Activated CD4-positive, alpha-beta T cell treated with anti-CD3 and anti-CD28 coated beads, Interleukin-2, amount 50 U/mL, for 24 hours (primary cell): ENCODE measurements around the gene UTP15.

Experiments
- DNase-seq, 2 donors: peaks; one replicate each; pipeline ENCODE4 v3.0.0-alpha.2; 2020; ENCODE audit warnings: low read depth in 1 of 2, low spot score in 1 of 2

The UTP15 gene

DNA sequence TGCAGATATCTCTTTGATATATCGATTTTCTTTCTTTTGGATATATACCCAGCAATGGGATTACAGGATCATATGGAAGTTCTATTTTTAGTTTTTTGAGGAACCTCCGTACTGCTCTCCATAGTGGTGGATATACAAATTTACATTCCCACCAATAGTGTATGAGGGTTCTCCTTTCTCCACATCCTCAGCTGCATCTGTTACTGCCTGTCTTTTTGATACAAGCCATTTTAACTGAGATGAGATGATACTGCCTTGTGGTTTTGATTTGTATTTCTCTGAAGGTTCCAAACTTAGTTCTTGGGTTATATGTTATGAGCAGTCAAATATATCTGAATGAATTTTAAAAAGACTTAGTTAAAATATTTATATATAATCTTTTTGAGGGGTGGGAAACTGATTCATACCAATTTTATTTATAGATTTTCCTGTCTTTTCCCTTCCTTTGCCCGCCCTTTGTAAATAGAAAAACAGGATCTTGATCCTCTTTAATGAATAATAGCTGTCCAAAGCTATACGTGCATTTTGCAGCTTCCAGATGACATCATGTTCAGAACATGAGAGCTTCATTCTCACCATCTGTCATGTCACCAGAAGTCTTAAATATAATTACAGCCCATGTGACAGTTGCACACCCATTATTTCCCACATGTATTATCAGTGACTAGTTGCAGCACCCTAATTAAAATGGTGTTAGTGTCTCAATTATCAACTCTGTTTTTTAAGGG is 54.2 kb downstream of the UTP15 start:
- no peak for DNase-seq

DNA sequence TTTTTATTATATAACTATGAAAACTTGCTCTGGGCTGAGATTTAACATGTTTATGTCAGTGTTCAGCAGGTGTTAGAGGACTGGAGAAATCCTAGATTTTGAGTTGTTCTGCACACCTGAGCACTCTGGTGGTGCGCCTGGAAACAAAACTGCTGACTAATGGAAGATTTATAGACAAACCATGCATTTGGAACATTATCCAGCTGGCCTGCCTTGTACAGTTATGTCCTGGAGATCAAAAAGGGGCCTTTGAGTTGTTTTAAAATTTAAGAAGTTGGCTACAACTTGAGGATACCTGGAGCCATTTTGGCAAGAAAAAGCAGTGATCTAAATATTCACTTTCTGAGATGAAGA is 54.8 kb downstream of the UTP15 start:
- DNase-seq, result no peak

DNA sequence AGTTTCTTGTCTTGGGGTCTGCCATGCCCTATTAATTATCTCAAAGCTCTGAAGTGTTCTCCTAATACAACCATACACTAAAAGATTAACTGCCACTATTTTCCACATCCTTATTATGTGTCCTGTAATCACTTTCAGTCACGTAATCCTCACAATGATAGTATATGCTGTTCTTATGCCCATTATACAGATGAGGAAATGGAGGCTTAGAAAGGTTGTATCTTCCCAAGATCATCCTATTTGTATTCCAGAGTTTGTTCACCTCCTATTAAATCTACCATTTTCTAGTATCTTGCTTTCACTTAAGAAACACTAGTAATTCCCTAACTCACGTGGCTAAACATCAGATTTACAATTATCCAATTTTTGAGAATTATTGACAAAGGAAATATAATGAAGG is 57.5 kb downstream of the UTP15 start:
- no peak for DNase-seq

DNA sequence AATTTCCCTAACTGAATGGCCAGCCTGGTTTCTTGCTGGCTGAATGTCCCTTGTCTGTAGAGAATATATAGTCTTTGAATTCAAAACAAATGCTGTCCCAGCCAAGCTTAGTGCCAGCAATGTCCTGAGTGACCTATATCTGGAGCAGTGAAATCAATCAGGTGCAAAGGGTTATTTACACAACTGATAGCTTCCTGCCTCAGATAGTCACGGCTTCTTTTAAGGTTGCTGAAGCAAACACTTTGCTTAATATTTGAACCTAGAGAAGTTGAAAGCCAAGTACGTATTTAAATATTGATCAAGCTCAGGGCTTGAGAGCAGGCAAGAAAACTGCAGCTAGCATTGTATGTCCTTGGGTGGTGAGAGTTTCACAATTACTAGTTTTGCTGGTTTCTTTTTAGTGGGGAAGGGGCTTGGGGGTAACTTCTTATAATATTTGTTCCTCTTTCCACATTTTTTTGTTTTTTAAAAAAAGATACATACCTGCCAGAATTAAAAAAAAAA is 58.4 kb downstream of the UTP15 start:
- DNase-seq, result no peak

DNA sequence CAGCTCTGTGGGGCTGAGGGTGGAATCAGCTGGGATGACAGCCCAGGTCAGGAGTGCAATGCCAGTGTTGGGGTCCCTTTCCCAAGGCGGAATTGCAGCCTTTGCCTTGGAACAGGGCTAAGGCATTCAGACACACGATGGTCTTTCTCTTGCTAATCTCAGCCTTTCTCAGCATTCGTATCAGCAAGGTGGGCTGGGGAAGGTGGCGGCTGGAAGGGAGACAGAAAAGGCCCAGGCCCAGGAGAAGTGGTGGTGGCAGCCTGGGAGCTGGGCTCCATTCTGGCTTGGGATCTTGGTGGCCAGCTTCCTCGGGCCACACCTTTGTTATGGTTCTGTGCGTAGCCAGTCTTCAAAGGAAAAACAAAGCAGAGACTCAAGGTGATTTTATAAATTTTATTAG is 59.3 kb downstream of the UTP15 start:
- DNase-seq, result no peak

DNA sequence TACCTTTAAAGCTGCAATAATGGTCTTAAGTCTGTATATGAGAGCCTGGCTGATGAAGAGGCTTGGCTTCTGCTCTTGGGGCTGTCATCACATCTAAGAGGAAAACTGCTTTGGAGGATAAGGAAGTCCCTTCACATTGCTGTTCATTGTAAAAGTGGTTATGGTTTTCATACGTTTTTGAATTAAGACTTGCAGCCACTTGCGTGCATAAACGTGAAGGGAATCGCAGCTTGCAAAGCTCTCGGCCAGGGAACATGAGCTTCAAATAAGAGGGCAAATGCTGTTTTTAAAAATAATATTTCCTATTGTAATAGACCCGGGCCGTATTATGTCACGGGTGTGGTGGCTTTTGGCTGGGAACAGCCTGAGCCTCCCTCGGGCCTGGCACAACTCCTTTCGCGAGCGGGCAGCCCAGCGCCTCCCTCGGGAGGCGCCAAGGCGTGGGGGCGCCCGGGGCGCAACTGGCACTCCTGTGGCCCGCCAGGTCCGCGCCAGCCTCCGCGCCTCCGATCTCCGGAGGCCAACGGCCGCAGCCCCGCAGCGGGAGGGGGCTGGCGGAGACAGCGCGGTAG is 59.9 kb downstream of the UTP15 start:
- DNase-seq, result no peak

DNA sequence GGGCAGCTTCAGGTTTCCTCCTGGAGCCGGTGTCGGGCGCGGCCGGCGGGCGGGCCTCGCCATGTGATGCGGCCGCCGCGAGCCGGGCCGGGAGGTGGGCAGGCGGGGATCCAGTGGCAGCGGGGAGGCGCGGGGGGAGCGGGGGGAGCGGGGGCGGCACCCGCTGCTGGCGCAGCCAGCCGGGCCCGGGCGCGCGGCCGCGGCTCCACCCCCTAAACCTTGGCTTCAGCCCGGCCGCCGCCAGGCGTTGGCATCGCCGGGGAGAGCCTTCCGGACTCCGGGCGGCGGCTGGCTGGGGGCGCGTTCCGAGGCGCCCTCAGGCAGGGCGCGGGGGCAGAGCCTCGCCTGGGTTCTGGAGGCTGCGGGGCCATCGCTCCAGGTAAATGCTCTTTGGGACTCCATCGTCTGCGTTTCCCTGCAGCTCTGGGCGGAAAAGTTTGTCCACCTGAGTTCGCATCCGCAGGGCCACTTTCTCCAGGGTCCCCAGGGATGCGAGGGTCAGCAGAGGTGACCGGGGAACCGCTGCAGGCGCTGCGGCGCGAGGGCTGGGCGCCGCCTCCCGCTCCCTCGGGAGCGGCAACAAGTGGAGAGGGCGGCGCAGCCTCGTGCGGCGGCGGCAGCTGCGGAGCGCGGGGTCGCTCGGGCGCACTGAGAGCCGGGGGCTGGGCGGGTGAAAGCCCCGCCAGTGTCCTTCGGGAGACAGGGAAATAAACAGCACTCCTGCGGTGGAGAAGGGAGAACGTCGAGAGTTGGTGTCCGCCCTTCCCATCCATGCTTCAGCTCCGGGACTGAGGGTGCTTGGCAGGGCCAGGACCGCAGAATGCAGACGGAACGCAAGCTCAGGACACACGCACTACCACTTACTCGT is 60.6 kb downstream of the UTP15 start, which contains the start of gene ARHGEF28:
Gene ARHGEF28, plus strand, starts transcription at position 253 of the 868 bp plus-strand sequence. CDS start 58,656 bp downstream, outside the sequence.
- no peak for DNase-seq

DNA sequence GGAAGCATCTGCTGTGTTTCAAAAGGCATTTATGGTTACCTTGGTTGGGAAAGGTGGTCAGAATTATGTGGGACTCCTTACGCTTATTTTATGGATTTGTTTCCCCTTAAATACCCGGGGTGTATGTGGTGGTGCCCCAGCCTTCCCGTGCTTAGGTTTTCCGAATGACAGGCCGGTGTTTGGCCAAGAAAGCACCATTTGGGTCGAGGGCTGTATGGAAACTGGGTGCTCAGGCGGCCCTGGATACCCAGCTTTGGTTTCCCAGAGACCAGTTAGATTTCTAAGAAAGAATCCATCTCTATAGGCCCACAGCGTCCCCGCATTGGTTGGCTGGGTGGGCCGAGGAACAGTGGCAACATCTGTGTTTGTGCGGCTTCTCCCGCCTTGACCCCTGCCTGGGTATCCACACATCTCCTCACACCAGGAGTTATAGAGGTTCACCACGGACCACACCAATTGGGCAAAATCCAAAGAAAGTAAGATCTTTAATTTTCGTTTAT is 61.3 kb downstream of the UTP15 start:
- no peak for DNase-seq

DNA sequence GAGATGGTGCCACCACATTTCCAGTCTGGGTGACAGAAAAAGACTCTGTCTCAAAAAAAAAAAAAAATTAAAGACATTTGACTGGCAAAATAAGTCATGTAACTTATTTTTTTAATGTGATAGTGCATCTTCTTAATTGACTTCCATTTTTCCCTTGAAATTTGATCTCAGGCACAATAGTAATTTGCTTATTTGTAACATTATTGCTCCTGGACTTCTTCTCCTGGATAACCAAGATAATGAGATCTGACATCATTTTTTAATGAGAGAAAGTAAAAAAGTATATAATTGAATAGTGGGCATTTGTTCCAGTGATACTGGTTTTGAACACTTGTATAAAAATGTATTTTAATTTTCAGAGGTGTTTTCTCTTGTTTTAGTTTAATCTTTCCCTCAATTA is 63.9 kb downstream of the UTP15 start:
- no peak for DNase-seq

DNA sequence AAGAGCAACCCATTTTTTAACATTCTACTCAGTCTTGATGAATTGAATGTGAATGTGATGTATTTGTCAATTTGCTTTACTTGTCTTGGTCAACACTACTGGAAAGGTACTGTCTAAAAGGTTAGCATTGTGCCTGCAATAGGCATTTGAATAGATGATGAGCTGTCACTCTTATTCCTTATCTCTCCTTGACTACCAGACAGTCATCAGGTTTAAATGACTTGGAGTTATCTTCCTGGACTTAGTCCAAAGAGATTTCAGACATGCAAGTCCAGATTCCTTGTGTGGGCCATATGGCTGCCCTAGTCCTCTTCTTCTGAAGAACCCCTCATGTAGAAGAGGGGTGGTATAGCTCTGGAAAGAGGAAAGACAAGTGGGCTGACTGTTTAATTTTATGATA is 65.2 kb downstream of the UTP15 start:
- no peak for DNase-seq

DNA sequence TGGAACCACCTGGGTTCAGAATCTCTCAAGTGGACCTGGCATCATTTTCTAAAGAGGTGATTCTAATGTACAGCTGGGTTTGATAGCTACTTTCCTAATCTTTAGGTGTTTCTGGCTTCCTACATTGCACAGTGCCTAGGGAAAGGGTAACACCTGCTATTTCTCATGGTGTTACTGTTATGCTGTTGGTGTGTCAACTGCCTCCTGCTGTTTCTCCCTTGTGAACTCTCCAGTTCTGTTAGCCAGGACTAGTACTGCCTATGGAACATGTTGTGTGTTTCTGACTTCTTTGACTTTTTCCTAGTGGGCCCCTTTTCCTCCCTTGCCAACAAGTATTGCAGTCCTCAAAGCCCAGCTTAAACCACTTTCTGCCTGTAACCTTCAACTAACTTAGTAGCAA is 66.0 kb downstream of the UTP15 start:
- DNase-seq, result no peak
